Activated B cell treated with CpG ODN at 0.5 μM for 24 hours (primary cell): ENCODE measurements around the gene CYP26C1. TPM values are rescaled to one million over a fixed set of nuclear protein-coding genes. Genes with fewer than 3 reads are reported as not detected.
A peak's percentile ranks its signal among the peaks of the same experiment; 100 is the strongest.

Source experiments
- ATAC-seq: fragments of 200-7000 bp; cut with Tn5 transposase; one replicate; pipeline ENCODE4 v1.10.0; 2021; ENCODE audit warnings: low read depth, mild to moderate bottlenecking, moderate library complexity
- CTCF ChIA-PET: fragments of 350-600 bp; sonication (Branson Sonifier 250); formaldehyde crosslinking; loops from one replicate; lab custom pipeline; 2021; ENCODE audit warnings: antibody characterized with exemption; lab: Charles Lee
- POLR2A ChIA-PET: fragments of 350-600 bp; sonication (Branson Sonifier 250); formaldehyde crosslinking; loops from one replicate; lab custom pipeline; 2021; ENCODE audit warnings: antibody characterized with exemption; lab: Charles Lee
- DNase-seq: peaks from one replicate; pipeline ENCODE4 v3.0.0; 2022
- H3K27ac Mint-ChIP-seq: one replicate; pipeline ENCODE4 v1.8.0; 2020; ENCODE audit warnings: mixed read lengths
- H3K27me3 Mint-ChIP-seq: one replicate; pipeline ENCODE4 v1.8.0; 2021; ENCODE audit warnings: mixed read lengths
- H3K36me3 Mint-ChIP-seq: one replicate; pipeline ENCODE4 v1.8.0; 2021; ENCODE audit warnings: low read depth, mixed read lengths
- H3K4me1 Mint-ChIP-seq: one replicate; pipeline ENCODE4 v1.8.0; 2021; ENCODE audit warnings: mixed read lengths
- H3K4me3 Mint-ChIP-seq: one replicate; pipeline ENCODE4 v1.8.0; 2020; ENCODE audit warnings: mild to moderate bottlenecking, mixed read lengths
- H3K9me3 Mint-ChIP-seq: one replicate; pipeline ENCODE4 v1.8.0; 2020; ENCODE audit warnings: mixed read lengths
- intact Hi-C: fragments of 100-400 bp; cut with micrococcal nuclease; formaldehyde crosslinking; loops from one replicate; pipeline ENCODE4 v1.15.1; 2024
- total RNA-seq: library from RNA; stranded (reverse); gene quantifications from 2 replicates; pipeline ENCODE4 v1.2.3, GENCODE V29; 2022
- TF ChIP-seq, protein P1 (sequence below): fragments of 200-600 bp; IDR thresholded peaks from one replicate; pipeline ENCODE4 v1.8.0; 2022; ENCODE audit warnings: antibody characterized with exemption, mild to moderate bottlenecking

The CYP26C1 gene, protein sequence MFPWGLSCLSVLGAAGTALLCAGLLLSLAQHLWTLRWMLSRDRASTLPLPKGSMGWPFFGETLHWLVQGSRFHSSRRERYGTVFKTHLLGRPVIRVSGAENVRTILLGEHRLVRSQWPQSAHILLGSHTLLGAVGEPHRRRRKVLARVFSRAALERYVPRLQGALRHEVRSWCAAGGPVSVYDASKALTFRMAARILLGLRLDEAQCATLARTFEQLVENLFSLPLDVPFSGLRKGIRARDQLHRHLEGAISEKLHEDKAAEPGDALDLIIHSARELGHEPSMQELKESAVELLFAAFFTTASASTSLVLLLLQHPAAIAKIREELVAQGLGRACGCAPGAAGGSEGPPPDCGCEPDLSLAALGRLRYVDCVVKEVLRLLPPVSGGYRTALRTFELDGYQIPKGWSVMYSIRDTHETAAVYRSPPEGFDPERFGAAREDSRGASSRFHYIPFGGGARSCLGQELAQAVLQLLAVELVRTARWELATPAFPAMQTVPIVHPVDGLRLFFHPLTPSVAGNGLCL
- total RNA-seq: 0.15 and 0.24 TPM in 2 replicates

DNA sequence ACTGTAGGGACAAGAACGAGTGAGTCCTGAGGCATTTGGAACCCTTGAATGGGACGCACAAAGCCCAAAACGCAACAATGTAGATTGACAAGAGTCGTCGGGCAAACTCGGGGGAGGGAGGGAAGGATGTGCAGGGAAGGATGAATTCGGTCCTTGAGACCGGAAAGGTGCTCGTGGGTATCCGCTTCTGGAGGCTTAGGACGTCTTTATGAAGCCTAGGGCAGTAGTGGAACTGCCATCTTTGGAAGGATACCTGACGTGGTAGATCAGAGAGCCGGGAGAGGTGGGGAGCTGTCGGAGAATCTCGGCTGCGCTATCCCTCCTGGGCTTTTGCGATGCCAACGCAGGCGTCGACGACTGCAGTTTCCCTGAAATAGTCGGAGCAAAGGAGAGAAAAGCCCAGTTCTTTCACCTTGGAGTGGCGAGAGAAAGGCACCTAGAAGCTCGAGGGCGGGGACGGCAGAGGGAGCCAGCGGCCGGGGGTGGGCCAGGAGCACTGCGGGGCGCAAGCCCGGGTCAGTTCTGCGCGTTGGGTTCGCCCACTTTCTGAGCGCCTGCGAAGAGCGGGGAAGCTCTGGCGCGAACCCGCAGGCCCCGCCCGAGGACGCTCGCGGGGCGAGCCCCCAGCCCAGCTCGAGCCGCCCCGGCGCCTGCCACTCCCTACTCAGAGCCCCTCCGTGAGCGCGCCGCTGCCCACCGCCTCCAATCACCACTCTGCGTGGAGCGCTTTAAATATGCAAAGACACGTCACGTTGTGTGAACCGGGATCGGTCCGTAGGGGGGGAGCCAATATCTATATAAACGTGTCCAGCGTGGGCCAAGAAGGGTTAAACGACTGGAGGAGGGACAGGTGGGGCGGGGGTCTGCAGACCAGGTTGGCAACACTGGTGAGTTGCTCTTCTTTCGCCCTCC, at the start of gene CYP26C1:
Gene CYP26C1 (plus strand): TSS at position 824 of the 912 bp plus-strand sequence. CDS start 466 bp downstream, outside the sequence.
- H3K9me3 Mint-ChIP-seq: no peaks in the 10 kb centered on the region
- no peak for DNase-seq
- no peak within 1 kb of the TSS for H3K27ac Mint-ChIP-seq
- ChIA-PET CTCF (no interaction called here), POLR2A (no interaction called here)
- peak within 1 kb of the TSS; percentile 70 for H3K4me3 Mint-ChIP-seq
- no peak for ATAC-seq
- intact Hi-C loops: no loop called here
- H3K27me3 Mint-ChIP-seq: peaks cover 31% of the 10 kb centered on the region
- TF ChIP-seq, protein P1, sequence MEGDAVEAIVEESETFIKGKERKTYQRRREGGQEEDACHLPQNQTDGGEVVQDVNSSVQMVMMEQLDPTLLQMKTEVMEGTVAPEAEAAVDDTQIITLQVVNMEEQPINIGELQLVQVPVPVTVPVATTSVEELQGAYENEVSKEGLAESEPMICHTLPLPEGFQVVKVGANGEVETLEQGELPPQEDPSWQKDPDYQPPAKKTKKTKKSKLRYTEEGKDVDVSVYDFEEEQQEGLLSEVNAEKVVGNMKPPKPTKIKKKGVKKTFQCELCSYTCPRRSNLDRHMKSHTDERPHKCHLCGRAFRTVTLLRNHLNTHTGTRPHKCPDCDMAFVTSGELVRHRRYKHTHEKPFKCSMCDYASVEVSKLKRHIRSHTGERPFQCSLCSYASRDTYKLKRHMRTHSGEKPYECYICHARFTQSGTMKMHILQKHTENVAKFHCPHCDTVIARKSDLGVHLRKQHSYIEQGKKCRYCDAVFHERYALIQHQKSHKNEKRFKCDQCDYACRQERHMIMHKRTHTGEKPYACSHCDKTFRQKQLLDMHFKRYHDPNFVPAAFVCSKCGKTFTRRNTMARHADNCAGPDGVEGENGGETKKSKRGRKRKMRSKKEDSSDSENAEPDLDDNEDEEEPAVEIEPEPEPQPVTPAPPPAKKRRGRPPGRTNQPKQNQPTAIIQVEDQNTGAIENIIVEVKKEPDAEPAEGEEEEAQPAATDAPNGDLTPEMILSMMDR: no peak
- H3K36me3 Mint-ChIP-seq: peaks cover 25% of the 10 kb centered on the region
- peaks cover 33% of the 10 kb centered on the region for H3K4me1 Mint-ChIP-seq

DNA sequence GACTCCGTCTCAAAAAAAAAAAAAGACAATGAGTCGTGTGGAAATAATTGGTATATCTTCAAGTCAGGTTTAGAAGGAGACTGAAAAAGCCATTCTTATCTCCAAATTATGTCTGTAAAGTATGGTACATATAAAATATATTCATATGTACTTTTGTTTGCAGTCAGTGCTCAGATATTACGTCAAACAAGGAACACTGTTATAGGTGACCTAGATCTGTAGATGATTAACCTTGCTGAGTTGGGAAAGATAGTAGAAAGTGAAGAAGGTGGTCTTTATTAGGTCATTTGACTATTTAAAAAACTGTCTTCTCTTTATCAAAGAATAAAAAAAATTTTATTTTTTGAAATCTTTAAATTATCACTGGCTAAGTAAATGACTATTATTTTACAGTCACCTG, 44.9 kb upstream of the CYP26C1 start:
- POLR2A ChIA-PET: no interaction called here
- DNase-seq (no peak), ATAC-seq (no peak)
- intact Hi-C loops: no loop called here
- TF ChIP-seq, protein P1: no peak
- no peak overlapping the region for H3K27ac Mint-ChIP-seq
- H3K4me1 Mint-ChIP-seq: no peaks in the 10 kb centered on the region
- H3K36me3 Mint-ChIP-seq: peaks cover 22% of the 10 kb centered on the region
- H3K9me3 Mint-ChIP-seq: no peaks in the 10 kb centered on the region
- H3K4me3 Mint-ChIP-seq: no peak overlapping the region
- CTCF ChIA-PET: interaction anchor here (1.4 kb wide), 1 partner anchor 9 kb away, joined by 3 read pairs; no protein-coding TSS in a partner anchor
- H3K27me3 Mint-ChIP-seq: no peaks in the 10 kb centered on the region

DNA sequence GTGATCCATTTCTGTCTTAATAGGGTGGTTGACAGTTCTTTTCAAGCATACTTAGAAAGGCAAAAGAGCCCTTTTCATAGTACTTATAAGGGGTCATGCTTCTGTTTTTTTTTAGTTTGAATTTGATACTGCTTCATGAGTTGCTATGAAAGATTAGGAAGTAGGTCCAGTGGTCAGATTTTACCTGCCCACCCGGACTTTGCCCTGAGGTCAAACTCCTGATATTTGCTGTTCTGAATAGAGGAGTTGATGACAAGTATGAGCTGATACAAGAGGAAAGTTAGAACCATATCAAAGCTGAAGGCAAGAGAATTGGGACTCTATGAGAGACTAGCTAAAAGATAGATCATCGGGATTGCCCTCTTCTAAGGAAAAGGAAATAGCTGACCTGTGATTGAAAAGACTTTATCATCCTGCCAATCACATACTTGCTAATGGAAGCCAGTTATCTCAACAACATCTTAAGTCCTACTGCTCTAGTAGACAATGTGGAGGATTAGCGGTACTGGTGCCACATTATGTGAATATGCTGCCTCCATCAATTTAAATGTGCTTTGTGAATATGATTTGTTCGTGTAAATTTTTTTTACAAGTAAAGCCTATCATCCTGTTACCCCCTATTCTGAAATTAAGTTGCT, 37.5 kb upstream of the CYP26C1 start:
- ChIA-PET POLR2A (interaction anchor here (0.6 kb wide), 1 partner anchor 1073 kb away, joined by 6 read pairs; no protein-coding TSS in a partner anchor), CTCF (no interaction called here)
- no peak for DNase-seq
- intact Hi-C loops: no loop called here
- Mint-ChIP-seq H3K4me3 (no peak overlapping the region), H3K36me3 (peaks cover 43% of the 10 kb centered on the region), H3K27ac (no peak overlapping the region), H3K9me3 (no peaks in the 10 kb centered on the region), H3K27me3 (no peaks in the 10 kb centered on the region), H3K4me1 (no peaks in the 10 kb centered on the region)
- TF ChIP-seq, protein P1: no peak
- ATAC-seq: no peak

DNA sequence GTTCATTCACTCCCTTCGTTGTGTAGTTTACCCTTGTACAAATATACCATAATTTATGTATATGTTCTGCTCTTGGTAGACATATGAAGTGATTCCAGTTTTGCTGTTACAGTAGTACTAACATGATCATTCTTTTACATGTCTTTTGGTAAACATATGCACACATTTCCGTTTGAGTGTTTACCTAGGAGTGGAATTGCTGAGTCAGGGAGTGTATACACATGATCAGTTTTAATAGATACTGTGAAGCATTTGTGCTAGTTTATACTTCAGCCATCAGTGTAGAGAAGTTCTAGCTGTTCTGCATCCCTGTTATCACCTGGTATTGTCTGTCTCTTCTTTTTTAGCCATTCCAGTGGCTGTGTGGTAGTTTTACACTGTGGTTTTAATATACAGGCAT, 34.5 kb upstream of the CYP26C1 start:
- ChIA-PET POLR2A (no interaction called here), CTCF (no interaction called here)
- H3K4me1 Mint-ChIP-seq: no peaks in the 10 kb centered on the region

More for the DNA sequence above, 34.5 kb upstream of the CYP26C1 start:
- Mint-ChIP-seq H3K4me3 (no peak overlapping the region), H3K9me3 (no peaks in the 10 kb centered on the region), H3K27me3 (no peaks in the 10 kb centered on the region), H3K27ac (no peak overlapping the region), H3K36me3 (peaks cover 44% of the 10 kb centered on the region)
- TF ChIP-seq, protein P1: no peak
- ATAC-seq: no peak
- no peak for DNase-seq
- intact Hi-C loops: no loop called here
